ENCODE results near the gene PIK3C2B.
A peak's percentile ranks its signal among the peaks of the same experiment; 100 is the strongest.
"Not testable (repeated sequence)": the region's sequence is repeated elsewhere in the genome, so short reads cannot be mapped to it uniquely, and the experiment has no call there.

PIK3C2B gene

GRCh38 chr1:204494281-204495077 lies at the start of gene PIK3C2B:
TSS of gene PIK3C2B (minus strand) at chr1:204494805. CDS start at chr1:204469802, 25,003 bp downstream.
- peak; percentile 27 for DNase-seq

- no peak for DNase-seq
These were observed 49.7 kb upstream of the PIK3C2B start for GRCh38 chr1:204544321-204544720.

- DNase-seq = no peak
These were observed 47.0 kb upstream of the PIK3C2B start for GRCh38 chr1:204541626-204542025.

- DNase-seq = no peak
These were observed 38.2 kb upstream of the PIK3C2B start for GRCh38 chr1:204532832-204533231.

- no peak for DNase-seq
These were observed 36.3 kb upstream of the PIK3C2B start for GRCh38 chr1:204530932-204531331.

- DNase-seq = no peak
These were observed 34.8 kb upstream of the PIK3C2B start for GRCh38 chr1:204529371-204529895.

GRCh38 chr1:204528677-204529076 lies 34.1 kb upstream of the PIK3C2B start:
- DNase-seq = no peak

GRCh38 chr1:204528241-204528640 lies 33.6 kb upstream of the PIK3C2B start:
- no peak for DNase-seq

- DNase-seq = no peak
These were observed 30.4 kb upstream of the PIK3C2B start for GRCh38 chr1:204524986-204525385.

GRCh38 chr1:204523605-204524215 lies 29.1 kb upstream of the PIK3C2B start:
- no peak for DNase-seq

- not testable (repeated sequence) for DNase-seq
These were observed 27.4 kb upstream of the PIK3C2B start for GRCh38 chr1:204521941-204522521.

- peak; percentile 72 for DNase-seq
These were observed 26.5 kb upstream of the PIK3C2B start for GRCh38 chr1:204520834-204521709.

- DNase-seq = not testable (repeated sequence)
These were observed 22.8 kb upstream of the PIK3C2B start for GRCh38 chr1:204517382-204517781.

GRCh38 chr1:204516180-204516879 lies 21.7 kb upstream of the PIK3C2B start, which contains the start of gene MDM4:
TSS of gene MDM4 (plus strand) at chr1:204516406. CDS start at chr1:204525519, 9,113 bp downstream.
- DNase-seq = peak; percentile 91

GRCh38 chr1:204514828-204515227 lies 20.2 kb upstream of the PIK3C2B start:
- DNase-seq = no peak

- DNase-seq = no peak
These were observed 18.6 kb upstream of the PIK3C2B start for GRCh38 chr1:204513117-204513716.

GRCh38 chr1:204511366-204511765 lies 16.8 kb upstream of the PIK3C2B start:
- no peak for DNase-seq

- no peak for DNase-seq
These were observed 14.6 kb upstream of the PIK3C2B start for GRCh38 chr1:204509186-204509635.

- DNase-seq = peak; percentile 5
These were observed 12.9 kb upstream of the PIK3C2B start for GRCh38 chr1:204507317-204508105.

GRCh38 chr1:204506969-204507316 lies 12.3 kb upstream of the PIK3C2B start:
- DNase-seq = peak; percentile 80

All from NCI-H2029 treated with DMSO at 0.1 percent for 48 hours (cell line).